CD1c-positive myeloid dendritic cell (primary cell): Measurements from ENCODE around the gene CFAP77.
A peak's percentile ranks its signal among the peaks of the same experiment; 100 is the strongest.
"Not testable (repeated sequence)": the region's sequence is repeated elsewhere in the genome, so short reads cannot be mapped to it uniquely, and the experiment has no call there.

Experiments used
- DNase-seq: peaks from one replicate; pipeline ENCODE4 v3.0.0-alpha.2; 2016; ENCODE audit errors: extremely low spot score

CFAP77 gene

DNA sequence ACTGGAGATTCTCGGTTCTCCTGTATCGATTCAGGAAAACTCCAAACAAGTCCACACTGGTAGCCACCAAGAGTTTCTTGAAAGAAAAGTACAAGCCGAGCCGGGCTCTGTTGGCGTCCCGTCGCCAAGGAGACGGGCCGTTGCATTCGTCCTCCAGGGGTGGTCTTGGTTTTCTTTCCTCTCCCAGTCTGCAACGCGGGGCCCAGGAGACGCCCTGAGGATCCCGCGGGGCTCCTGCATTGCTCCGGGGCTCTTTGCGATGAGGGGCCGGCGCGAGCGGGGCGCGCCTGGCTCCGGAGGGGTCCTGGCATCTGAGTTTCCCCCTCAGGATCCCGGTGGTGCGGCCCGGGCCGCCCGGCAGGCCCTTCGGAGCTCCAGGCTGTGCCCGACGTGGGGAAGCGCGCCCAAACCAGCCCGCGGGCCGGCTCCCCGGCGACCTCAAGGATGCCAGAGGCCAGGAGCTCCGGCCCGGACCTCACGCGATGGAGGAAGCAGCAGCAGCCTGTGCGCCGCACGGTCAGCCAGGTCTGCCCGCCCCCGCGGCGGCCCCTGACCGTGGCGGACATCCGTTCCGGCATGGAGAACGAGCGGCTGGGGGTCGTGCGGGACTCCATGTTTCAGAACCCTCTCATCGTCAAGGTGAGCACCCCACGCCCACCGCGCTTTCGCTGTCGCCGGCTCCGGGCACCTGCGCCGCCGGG, at the start of gene CFAP77:
Gene CFAP77 (plus strand): TSS at position 384 of the 701 bp plus-strand sequence. CDS start 61 bp downstream, at position 445.
- peak; percentile 58 for DNase-seq

DNA sequence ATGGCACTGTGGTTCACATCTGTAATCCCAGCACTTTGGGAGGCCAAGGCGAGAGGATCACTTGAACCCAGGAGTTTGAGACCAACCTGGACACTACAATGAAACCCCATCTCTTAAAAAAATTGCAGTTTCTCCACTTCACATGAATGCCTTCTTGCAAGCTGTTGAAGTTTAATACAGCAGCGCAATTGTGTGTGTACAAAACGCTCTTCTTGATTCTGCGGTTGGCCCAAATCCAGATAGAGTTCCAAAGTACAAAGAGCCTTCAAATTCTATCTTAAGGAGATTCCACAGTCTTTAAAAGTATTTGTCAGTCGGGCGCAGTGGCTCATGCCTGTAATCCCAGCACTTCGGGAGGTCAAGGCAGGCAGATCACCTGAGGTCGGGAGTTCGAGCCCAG, 45.9 kb upstream of the CFAP77 start:
- no peak for DNase-seq

DNA sequence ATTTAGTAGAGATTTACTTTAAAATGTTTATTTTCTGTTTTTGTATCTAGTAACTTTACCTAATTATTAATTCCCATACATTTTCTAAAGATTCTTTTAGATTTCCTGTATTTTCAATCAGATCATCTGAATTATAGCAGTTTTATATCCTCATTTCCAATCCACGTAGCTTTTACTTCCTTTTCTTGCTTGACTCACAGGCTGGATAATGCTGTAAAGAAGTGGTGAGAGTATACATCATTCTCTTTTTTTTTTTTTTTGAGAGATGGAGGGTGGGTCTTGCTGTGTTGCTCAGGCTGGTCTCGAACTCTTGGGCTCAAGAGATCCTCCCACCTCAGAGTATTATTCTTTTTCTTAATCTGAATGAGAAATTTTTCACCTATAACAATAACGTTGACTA, 44.0 kb upstream of the CFAP77 start:
- peak; percentile 52 for DNase-seq

DNA sequence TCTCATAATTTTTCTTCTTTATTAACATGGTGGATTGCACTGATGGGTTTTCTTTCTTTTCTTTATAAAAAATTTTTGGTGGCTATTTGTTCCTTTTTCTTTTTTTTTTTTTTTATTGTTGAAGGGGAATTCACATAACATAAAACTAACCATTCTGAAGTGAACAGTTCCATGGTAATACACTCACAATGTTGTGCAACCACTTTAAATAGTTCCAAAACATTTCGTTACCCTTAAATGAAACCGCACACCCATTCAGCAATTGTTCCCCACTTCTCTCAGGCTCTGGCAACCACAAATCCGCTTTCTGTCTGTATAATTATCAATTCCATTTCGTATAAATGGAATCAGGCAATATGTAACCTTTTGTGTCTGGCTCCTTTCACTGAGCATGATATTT, 43.5 kb upstream of the CFAP77 start:
- peak; percentile 43 for DNase-seq

DNA sequence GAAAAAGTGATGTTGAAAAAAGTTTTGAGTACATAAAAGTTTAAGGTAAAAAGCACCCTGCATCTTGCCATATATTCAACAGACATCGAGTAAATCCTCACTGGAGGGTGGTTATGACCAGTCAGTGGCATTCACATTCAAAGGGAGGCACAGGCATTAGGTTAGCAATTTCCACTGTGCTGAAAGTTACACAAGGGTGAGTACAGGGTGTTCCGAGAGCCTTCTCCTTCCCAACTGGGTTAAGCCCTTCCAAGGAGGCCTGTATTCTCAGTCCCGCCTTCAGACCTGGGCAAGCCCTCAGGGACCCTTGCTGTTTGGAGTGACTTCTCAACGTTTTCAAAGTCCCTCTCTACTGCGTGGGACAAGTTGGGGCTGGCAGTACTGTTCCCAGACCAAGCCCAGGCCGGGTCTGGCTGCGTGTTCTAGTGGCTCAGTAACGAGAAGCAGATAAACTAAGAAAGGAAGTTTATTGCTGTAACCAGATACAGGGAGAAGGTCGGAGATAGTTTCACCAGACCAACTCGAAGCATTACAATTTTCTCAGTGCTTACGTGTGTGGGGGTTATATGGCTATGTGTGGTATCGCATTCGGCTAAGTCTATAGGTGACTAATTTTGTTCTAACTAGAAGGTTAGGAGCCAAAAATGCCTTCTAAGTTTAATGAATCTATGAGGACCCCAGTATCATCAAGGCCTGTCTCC, 42.2 kb upstream of the CFAP77 start:
- DNase-seq: no peak

DNA sequence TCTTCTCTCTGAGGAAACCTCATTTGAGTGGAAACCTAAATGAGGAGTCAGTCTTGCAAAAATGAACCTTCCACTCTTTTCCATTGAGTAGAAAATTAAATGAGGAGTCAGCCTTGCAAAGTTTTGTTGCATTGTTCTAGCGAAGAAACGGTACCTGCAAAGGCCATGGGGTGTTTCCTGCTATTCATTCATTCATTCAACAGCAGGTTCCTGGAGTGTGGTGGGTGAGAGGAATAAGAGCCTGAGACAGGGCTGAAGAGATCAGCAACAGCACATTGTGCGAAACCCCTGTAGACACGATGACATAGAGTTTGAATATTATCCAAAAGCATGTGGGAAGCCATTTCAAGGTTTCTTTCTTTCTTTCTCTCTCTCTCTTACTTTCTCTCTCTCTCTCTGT, 40.6 kb upstream of the CFAP77 start:
- no peak for DNase-seq

DNA sequence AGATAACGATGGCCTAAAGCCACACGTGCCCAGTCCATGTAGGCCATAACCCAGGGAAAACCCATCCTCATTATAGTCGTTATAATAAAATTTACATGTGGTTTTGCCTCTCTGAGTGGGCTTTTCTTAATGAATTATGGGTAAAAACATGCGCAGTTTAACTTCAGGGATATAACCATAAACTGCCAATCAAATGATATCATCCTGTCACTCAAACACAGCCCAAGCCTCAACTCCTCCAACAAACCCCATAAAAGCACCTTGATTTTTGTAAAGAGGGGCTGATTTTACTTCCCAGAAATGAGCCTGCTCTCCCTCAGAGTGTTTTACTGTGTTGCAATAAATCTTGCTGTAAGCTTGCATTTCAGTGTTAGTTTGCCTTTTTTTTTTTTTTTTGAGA, 39.4 kb upstream of the CFAP77 start:
- DNase-seq: no peak

DNA sequence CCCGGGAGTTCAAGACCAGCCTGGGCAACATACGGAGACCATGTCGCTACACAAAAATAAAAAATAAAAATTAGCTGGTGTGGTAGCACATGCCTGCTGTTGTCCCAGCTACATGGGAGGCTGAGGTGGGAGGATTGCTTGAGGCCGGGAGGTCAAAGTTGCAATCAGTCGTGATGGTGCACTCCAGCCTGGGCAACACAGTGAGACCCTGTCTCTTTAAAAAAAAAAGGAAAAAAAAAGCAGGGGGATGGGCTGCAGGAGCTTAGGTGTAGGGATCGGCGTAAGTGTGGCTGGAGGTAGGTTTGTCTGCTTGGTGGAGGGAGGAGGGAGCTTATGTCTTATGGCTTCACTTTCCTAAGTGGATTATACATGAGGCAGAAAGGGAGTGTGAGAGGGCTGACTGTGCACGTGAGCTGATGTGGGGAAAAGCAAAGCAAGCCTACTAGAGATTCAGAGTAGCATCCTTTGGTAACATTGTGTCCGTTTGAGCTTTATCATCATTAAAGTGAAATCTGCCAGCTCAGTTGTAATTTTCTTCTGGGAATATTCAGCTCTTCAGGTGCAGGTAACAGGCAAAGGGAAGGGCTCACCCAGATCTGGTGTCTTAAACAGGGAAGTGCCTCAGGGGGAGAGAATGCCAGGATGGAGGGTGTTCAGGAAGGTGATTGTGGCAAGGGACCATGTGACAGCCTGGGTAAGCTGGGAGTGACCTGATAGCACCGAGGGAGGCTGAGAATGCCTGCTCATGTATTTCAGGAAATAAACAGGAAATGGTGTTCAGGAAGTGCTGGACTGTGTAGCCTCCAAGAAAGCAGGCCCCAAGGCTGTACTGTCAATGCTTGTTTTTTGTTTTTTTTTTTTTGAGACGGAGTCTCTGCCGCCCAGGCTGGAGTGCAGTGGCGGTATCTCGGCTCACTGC, 37.6 kb upstream of the CFAP77 start:
- DNase-seq: peak; percentile 75

DNA sequence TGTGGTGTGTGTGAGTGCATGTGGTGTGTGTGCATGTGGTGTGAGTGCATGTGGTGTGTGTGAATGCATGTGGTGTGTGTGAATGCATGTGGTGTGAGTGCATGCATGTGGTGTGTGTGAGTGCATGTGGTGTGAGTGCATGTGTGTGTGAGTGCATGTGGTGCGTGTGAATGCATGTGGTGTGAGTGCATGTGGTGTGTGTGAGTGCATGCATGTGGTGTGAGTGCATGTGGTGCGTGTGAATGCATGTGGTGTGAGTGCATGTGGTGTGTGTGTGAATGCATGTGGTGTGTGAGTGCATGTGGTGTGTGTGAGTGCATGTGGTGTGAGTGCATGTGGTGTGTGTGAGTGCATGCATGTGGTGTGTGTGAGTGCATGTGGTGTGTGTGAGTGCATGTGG, 32.2 kb upstream of the CFAP77 start:
- not testable (repeated sequence) for DNase-seq

DNA sequence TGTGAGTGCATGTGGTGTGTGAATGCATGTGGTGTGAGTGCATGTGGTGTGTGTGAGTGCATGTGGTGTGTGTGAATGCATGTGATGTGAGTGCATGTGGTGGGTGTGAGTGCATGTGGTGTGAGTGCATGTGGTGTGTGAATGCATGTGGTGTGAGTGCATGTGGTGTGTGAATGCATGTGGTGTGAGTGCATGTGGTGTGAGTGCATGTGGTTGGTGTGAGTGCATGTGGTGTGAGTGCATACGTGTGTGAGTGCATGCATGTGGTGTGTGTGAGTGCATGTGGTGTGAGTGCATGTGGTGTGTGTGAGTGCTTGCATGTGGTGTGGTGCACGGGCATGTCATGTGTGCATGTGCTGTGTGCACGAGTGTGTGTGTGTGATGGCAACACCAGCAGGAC, 31.6 kb upstream of the CFAP77 start:
- not testable (repeated sequence) for DNase-seq

DNA sequence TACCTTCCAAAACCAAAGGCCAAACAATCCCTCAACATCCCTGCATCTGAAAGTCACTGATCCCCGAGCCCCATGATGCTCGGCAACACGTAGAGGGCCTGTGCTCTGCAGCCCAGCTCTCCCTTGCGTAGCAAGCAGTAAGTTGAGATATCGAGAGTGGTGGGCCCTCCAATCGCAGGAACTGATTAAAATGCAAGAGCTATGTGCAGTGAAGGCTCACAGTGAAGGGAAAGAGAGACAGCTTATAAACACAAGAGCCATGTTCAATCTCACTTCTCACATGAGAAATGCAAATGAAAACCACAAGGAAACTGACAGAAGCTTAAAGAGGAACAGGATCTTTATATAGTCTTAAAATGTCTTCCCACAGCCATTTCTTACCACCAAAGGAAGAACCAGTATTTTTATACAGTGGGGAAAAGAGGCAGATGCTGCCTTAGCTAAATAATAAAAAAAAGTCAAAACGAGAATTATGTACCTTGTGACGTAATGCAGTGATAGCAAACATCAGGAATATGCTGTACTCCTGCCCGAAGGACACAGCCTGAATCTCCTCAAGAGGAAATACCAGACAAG, 28.0 kb upstream of the CFAP77 start:
- DNase-seq: peak; percentile 70

DNA sequence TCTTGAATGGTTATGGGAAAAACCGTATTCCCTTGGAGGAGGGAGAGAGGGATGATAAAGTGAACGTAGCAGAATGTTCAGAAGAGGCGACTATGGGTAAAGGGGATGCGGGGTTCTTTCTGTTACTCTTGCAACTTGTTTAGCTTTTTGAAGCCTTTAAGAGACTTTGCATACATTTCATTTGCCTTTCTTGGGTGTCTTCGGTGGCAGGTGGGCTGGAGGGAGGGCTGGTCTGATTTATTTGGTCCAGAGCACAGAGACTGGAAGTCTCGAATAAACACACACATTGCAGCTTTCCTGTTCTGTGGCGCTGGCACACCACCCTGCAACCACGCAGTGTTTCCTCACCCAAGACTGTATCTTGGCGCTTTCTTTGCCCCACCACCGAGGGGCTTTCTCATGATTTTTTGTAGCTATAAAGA, 26.5 kb upstream of the CFAP77 start:
- DNase-seq: peak; percentile 7

DNA sequence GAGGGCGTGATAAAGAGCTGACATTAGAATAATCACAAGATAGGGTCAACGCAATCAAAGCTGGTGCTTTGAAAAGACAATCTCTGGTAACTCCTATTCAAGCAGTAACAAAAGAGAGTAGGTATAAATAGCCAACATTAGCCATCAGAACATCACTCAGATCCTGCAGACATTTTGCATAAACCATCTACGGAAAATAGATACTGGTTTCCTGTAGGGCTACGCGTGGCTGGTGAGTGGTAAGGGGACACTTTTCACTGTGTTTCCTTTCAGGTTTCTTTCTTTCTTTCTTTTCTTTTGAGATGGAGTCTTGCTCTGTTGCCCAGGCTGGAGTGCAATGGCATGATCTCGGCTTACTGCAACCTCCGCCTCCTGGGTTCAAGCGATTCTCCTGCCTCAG, 25.6 kb upstream of the CFAP77 start:
- DNase-seq: no peak

DNA sequence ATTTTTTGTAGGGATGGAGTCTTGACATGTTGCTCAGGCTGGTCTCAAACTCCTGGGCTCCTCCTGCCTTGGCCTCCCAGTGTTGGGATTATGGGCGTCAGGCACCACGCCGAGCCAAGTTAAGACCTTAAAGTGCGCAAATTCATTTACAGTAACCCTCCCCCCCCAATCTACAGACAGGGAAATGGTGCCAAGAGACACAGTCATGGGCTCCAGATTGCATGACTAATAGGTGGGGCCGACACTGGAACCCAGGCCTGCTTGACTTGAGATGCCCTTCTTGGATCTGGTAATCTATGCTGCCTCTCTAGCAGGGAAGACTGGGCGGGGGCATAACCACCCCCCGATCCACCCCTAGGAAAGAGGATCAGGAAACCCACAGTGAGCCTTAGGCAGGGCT, 22.9 kb upstream of the CFAP77 start:
- DNase-seq: no peak

DNA sequence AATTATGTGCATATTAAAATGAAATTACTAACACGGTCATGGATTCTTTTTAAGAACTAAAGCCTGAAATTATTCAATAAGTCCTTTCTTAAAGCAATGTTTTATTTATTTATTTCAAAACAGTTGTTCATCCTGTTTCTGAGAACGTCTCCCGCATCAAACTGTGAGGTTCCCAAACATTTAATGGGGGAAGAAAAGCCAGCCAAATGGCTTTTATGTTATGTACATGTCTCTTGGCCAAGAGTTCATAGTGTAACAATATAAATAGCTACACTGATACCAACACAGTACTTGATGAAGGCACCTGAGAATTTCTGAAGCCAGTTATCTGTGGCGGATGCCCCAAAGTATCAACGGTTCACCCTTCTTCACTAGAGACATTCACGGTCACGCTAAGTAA, 19.0 kb upstream of the CFAP77 start:
- DNase-seq: no peak

DNA sequence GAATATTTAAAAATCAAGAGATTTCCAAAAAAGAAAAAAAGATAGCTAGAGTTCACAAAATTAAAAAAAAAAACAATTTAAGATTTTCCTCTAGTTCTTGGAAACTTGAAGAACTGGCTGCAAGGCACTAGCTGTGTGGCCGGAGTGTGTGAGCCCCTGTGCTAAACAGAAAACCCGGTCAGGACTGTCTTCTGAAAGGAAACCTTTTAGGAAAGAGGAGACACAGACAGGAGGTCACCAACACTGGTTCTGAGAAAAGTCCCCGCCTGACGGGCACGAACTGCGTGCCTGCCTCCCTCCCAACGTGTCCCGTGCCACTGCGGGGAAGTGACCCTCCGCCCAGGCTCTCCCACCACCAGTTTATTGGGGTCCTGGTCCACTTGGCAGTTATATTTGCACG, 18.6 kb upstream of the CFAP77 start:
- no peak for DNase-seq

DNA sequence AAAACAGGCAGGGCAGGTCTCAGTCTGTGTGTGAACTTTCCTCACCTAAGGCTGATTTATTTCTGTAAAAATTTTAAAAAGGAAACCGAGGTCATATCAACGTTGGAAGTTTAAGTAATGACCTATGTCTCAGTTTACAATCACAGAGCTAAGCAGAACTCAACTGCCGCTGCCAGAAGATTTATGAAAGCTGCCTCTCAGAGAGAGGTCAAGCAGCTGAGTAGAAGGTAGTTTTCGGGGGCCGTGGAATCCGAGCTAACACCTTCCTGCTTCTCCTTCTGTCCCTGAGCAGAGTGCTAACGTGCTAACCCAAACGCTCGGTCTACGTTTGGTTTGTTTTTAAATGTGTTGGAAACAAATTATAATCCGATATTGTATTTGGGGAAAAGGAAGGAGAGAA, 14.5 kb upstream of the CFAP77 start:
- DNase-seq: no peak

DNA sequence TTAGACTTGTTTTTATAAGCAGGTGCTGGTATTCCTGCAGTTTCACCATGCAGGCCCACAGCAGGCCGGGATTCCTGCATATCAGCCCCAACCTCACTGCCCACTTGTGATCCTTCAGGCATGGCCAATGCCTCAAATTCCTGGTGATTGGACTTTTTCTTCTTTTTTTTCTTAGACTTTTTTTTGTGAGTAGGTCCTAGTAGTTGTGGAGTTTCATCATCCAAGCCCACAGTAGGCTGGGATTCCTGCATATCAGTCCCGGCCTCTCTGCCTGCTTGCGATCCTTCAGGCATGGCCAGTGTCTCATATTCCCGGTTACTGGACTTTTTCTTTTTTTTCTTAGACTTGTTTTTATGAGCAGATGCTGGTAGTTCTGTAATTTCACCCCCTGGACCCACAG, 8.2 kb upstream of the CFAP77 start:
- DNase-seq: no peak

DNA sequence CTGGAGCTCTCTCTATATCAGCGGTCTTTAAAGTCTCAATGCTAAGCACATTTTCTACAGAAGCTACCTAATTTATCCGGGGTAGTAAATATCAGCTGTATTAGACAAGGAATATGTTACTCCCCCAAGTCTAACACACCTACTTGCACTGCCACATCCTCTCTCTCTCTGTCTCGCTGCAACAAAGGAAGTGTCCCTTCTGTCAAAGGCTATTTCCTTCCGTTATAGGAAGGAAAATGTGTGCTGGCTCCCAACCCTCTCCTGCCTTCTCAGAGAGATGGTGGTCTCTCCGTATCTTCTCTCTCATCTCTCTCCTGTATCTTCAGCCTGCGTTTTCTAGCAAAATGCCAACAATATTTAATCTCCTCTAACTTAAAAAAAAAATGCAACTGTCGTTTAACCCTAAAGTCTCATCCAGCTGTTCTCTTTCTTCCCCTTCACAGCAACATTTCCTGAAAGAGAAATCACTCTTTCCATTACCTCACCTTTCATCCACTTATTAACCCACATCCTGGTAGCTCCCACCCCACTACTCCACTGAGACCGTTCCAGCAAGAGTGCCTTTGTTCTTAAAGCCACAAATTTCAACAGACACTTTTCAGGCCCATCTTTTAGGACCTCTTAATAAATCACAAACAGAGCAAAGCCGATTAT, 5.7 kb upstream of the CFAP77 start:
- DNase-seq: no peak

DNA sequence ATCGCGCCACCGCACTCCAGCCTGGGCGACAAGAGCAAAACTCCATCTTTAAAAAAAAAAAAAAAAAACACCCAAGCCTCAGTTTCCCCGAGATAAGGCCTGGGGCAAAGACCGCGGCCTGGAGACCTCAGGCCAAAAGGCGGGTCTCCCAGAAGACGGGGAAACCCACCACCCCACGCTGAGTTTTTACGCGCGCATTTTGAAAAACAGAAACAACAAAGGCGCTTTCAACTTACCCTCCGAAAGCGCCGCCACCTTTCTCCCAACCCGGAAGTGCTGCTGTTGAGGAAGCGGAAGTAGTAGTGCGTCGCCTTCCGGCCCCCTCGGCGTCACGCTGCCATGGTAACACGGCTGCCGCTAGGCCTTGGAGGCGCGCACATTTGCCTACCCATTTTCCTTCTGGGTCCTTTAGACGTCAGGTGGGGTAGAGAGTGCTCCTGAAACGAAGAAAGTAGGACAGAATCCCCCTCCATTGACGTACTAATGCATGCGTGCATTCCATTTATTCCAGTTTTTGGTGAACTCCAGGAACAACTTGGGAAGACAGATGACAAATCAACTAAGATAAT, 3.4 kb upstream of the CFAP77 start, which contains the start of gene TTF1:
Gene TTF1 (minus strand): TSS at position 287 of the 569 bp plus-strand sequence. CDS start 4,019 bp downstream, outside the sequence.
- DNase-seq: peak; percentile 97

DNA sequence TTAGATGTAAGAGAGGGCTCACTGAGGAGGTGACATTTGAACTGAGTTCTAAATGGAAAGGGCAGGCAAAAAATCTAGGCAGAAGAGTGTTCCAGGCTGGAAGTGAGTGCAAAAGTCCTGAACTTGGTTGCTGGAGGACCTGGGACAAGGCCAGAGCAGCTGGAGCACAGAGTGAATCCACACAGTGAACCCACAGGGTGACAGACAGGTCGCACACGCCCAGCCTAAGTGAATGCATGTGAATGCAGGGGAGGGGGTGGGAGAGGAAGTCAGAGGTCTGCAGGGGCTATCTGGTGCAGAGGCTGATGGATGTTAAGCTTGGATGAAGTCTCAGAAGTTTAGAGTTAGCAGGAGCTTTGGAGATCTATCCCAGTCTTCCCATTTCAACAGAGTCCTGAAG, 2.8 kb upstream of the CFAP77 start:
- no peak for DNase-seq
